H1 (cell line): ENCODE data around the gene MOB3B. TPM values are rescaled to one million over a fixed set of nuclear protein-coding genes. Genes with fewer than 3 reads are reported as not detected.

ENCODE experiments used
- CTCF ChIA-PET: fragments of 300-600 bp; sonication (Branson Sonifier 250); formaldehyde crosslinking; loops from one replicate; lab custom pipeline; 2021; ENCODE audit not compliant: partially characterized antibody; lab: Charles Lee
- POLR2A ChIA-PET: fragments of 300-600 bp; sonication (Branson Sonifier 250); formaldehyde crosslinking; loops from one replicate; lab custom pipeline; 2021; ENCODE audit warnings: inconsistent platforms; ENCODE audit not compliant: partially characterized antibody; lab: Charles Lee
- DNase-seq, 2 experiments: peaks; one replicate each; pipeline versions ENCODE4 v3.0.0 to v3.0.0-alpha.2; 2010 to 2022; ENCODE audit warnings: low spot score in 2 of 2, low read depth in 1 of 2, mixed read lengths in 1 of 2
- FAIRE-seq: peaks from 2 replicates; lab custom pipeline; 2011; peaks lifted over from hg19 to GRCh38; lab: Jason Lieb, UNC
- H2AFZ ChIP-seq: 2 replicates; pipeline ENCODE4 v1.8.1; 2012; ENCODE audit warnings: low read length, inconsistent platforms
- H2AK5ac ChIP-seq: 2 replicates; pipeline ENCODE4 v1.6.1; 2013; ENCODE audit warnings: low read depth, low read length
- H2BK120ac ChIP-seq: replicated peaks from 2 replicates; pipeline ENCODE3; 2013; ENCODE audit warnings: low read depth, low read length, inconsistent platforms
- H2BK12ac ChIP-seq: 2 replicates; pipeline ENCODE4 v1.6.1; 2013; ENCODE audit warnings: low read depth, low read length
- H2BK15ac ChIP-seq: 2 replicates; pipeline ENCODE4 v1.6.1; 2013; ENCODE audit warnings: low read length
- H2BK20ac ChIP-seq: 2 replicates; pipeline ENCODE4 v1.6.1; 2013; ENCODE audit warnings: low read length
- H2BK5ac ChIP-seq: 2 replicates; pipeline ENCODE4 v1.6.1; 2013; ENCODE audit warnings: low read depth, low read length
- H3K14ac ChIP-seq: 2 replicates; pipeline ENCODE4 v1.6.1; 2013; ENCODE audit warnings: inconsistent platforms; ENCODE audit not compliant: insufficient read length
- H3K18ac ChIP-seq: 2 replicates; pipeline ENCODE4 v1.6.1; 2013; ENCODE audit warnings: low read length; ENCODE audit errors: extremely low read depth
- H3K23ac ChIP-seq: 2 replicates; pipeline ENCODE4 v1.6.1; 2013; ENCODE audit warnings: inconsistent platforms; ENCODE audit not compliant: insufficient read length
- H3K23me2 ChIP-seq: 2 replicates; pipeline ENCODE4 v1.6.1; 2013; ENCODE audit warnings: low read depth, low read length
- H3K27ac ChIP-seq: 2 replicates; pipeline ENCODE4 v1.6.1; 2011; ENCODE audit warnings: low read depth, low read length, inconsistent platforms
- H3K27me3 ChIP-seq, 4 experiments: replicated peaks in 1 of 4; 1 replicate in 1 of 4; 2 replicates in 3 of 4; pipeline versions ENCODE4 v1.6.1 to v1.8.1; 2011 to 2013; ENCODE audit warnings: low read length in 3 of 4, mild to moderate bottlenecking in 3 of 4, inconsistent platforms in 2 of 4, mixed read lengths in 2 of 4, moderate library complexity in 1 of 4; ENCODE audit not compliant: control insufficient read depth in 3 of 4, insufficient read depth in 3 of 4; ENCODE audit errors: extremely low read depth in 1 of 4
- H3K36me3 ChIP-seq, 4 experiments: 2 replicates each; pipeline versions ENCODE4 v1.6.1 to v1.8.1; 2011 to 2013; ENCODE audit warnings: mild to moderate bottlenecking in 4 of 4, low read length in 3 of 4, moderate library complexity in 2 of 4, control low read depth in 1 of 4, inconsistent platforms in 1 of 4; ENCODE audit not compliant: insufficient read depth in 4 of 4, control insufficient read depth in 2 of 4
- H3K4ac ChIP-seq: replicated peaks from 2 replicates; pipeline ENCODE3; 2013; ENCODE audit warnings: low read length, low read depth, mixed read lengths, inconsistent platforms; ENCODE audit not compliant: insufficient read length
- H3K4me1 ChIP-seq, 4 experiments: replicated peaks in 1 of 4; 1 replicate in 1 of 4; 2 replicates in 3 of 4; pipeline versions ENCODE4 v1.6.1 to v1.8.1; 2011 to 2013; ENCODE audit warnings: low read length in 3 of 4, inconsistent platforms in 2 of 4, mixed read lengths in 1 of 4; ENCODE audit not compliant: insufficient read depth in 4 of 4, control insufficient read depth in 3 of 4
- H3K4me2 ChIP-seq, 2 experiments: 2 replicates each; pipeline versions ENCODE4 v1.6.1 to v1.8.1; 2011 to 2013; ENCODE audit warnings: low read depth in 2 of 2, low read length in 2 of 2, control low read depth in 1 of 2, inconsistent platforms in 1 of 2, mild to moderate bottlenecking in 1 of 2; ENCODE audit not compliant: insufficient read depth in 1 of 2
- H3K4me3 ChIP-seq, 4 experiments: fragments of 200-600, 300-600 bp in 1 of 4; sonication (generic), shearing (Covaris generic), sonication (Bioruptor Twin) in 1 of 4; 2 replicates each; pipeline versions ENCODE4 v1.5.1 to v1.8.1; 2011 to 2016; ENCODE audit warnings: low read length in 4 of 4, low read depth in 3 of 4, control low read depth in 2 of 4, inconsistent platforms in 2 of 4, mild to moderate bottlenecking in 2 of 4, mixed read lengths in 1 of 4, moderate library complexity in 1 of 4; ENCODE audit not compliant: insufficient read depth in 2 of 4; ENCODE audit errors: extremely low read depth in 1 of 4
- H3K56ac ChIP-seq: replicated peaks from 2 replicates; pipeline ENCODE3; 2013; ENCODE audit warnings: low read depth, mild to moderate bottlenecking, mixed read lengths, low read length, inconsistent platforms; ENCODE audit not compliant: insufficient read length
- H3K79me1 ChIP-seq: 2 replicates; pipeline ENCODE4 v1.6.1; 2013; ENCODE audit warnings: low read depth, low read length, control low read depth
- H3K79me2 ChIP-seq, 2 experiments: 2 replicates each; pipeline versions ENCODE4 v1.6.1 to v1.8.1; 2012 to 2013; ENCODE audit warnings: low read length in 2 of 2, mild to moderate bottlenecking in 2 of 2, inconsistent platforms in 1 of 2; ENCODE audit not compliant: insufficient read depth in 2 of 2, control insufficient read depth in 1 of 2
- H3K9ac ChIP-seq, 4 experiments: replicated peaks in 1 of 4; 1 replicate in 1 of 4; 2 replicates in 3 of 4; pipeline versions ENCODE4 v1.6.1 to v1.8.1; 2011 to 2013; ENCODE audit warnings: low read depth in 3 of 4, low read length in 3 of 4, control low read depth in 2 of 4, mild to moderate bottlenecking in 2 of 4, moderate library complexity in 2 of 4, inconsistent platforms in 1 of 4; ENCODE audit errors: extremely low read depth in 1 of 4
- H3K9me3 ChIP-seq, 2 experiments: 2 replicates each; pipeline versions ENCODE4 v1.6.1 to v1.8.1; 2012 to 2013; ENCODE audit warnings: mild to moderate bottlenecking in 2 of 2, moderate library complexity in 2 of 2, control low read depth in 1 of 2, inconsistent platforms in 1 of 2, low read depth in 1 of 2, low read length in 1 of 2, mixed read lengths in 1 of 2; ENCODE audit not compliant: insufficient read depth in 2 of 2
- H4K20me1 ChIP-seq, 2 experiments: replicated peaks in 1 of 2; 2 replicates each; pipeline versions ENCODE3 to v1.8.1; 2011 to 2013; ENCODE audit warnings: inconsistent platforms in 2 of 2, low read length in 2 of 2, mild to moderate bottlenecking in 1 of 2; ENCODE audit not compliant: insufficient read depth in 2 of 2, control insufficient read depth in 1 of 2
- H4K5ac ChIP-seq: 2 replicates; pipeline ENCODE4 v1.6.1; 2013; ENCODE audit warnings: low read length, low read depth, mixed read lengths, inconsistent platforms; ENCODE audit not compliant: insufficient read length
- H4K8ac ChIP-seq: 2 replicates; pipeline ENCODE4 v1.8.0; 2013; ENCODE audit warnings: mild to moderate bottlenecking, moderate library complexity, low read length, inconsistent platforms; ENCODE audit not compliant: insufficient read depth; ENCODE audit errors: extremely low read depth
- H4K91ac ChIP-seq: replicated peaks from 2 replicates; pipeline ENCODE3; 2013; ENCODE audit warnings: low read length, mixed read lengths, inconsistent platforms; ENCODE audit not compliant: insufficient read length
- CHD1 ChIP-seq: IDR thresholded peaks from 2 replicates; pipeline ENCODE4 v1.6.1; 2012; ENCODE audit warnings: low read depth, low read length, improper control_type of control experiment
- GTF2F1 ChIP-seq: IDR thresholded peaks from 2 replicates; pipeline ENCODE4 v1.6.1; 2012; ENCODE audit warnings: low read depth, low read length, improper control_type of control experiment, borderline replicate concordance
- NANOG ChIP-seq: IDR thresholded peaks from 2 replicates; pipeline ENCODE4 v1.6.1; 2011; ENCODE audit warnings: low read length, low read depth, mild to moderate bottlenecking, inconsistent platforms; ENCODE audit not compliant: insufficient read depth, poor library complexity, severe bottlenecking
- POLR2A ChIP-seq, 2 experiments: IDR thresholded peaks; 1 replicate in 1 of 2; 2 replicates in 1 of 2; pipeline ENCODE4 v1.6.1; 2011; ENCODE audit warnings: low read depth in 2 of 2, low read length in 2 of 2, mild to moderate bottlenecking in 2 of 2; ENCODE audit errors: control extremely low read depth in 1 of 2
- RAD21 ChIP-seq, 2 experiments: IDR thresholded peaks in 1 of 2; conservative IDR thresholded peaks in 1 of 2; 2 replicates each; pipeline ENCODE4 v1.6.1; 2011; ENCODE audit warnings: low read depth in 2 of 2, low read length in 2 of 2, improper control_type of control experiment in 1 of 2, inconsistent platforms in 1 of 2, mild to moderate bottlenecking in 1 of 2, moderate library complexity in 1 of 2
- SIRT6 ChIP-seq: IDR thresholded peaks from one replicate; pipeline ENCODE4 v1.7.1; 2012; ENCODE audit warnings: low read length, inconsistent platforms
- SRF ChIP-seq: IDR thresholded peaks from 2 replicates; pipeline ENCODE4 v1.6.1; 2011; ENCODE audit warnings: mild to moderate bottlenecking, low read depth, low read length, moderate library complexity
- WGBS, 2 experiments: shearing (Covaris generic) in 1 of 2; methylation state at CpG; one replicate each; pipeline versions ENCODE4 v1.1.6 to v1.1.7; 2013 to 2015; ENCODE audit warnings: low lambda C conversion rate in 2 of 2, mixed read lengths in 2 of 2, inconsistent platforms in 1 of 2, low coverage in 1 of 2, missing lambda C conversion rate in 1 of 2; ENCODE audit not compliant: insufficient replicate concordance in 2 of 2, insufficient coverage in 1 of 2, insufficient read length in 1 of 2; ENCODE audit errors: extremely low coverage in 1 of 2, missing lambda C conversion rate in 1 of 2; 5-methylcytosine and 5-hydroxymethylcytosine counted together
- polyA plus RNA-seq, 7 experiments: library from polyadenylated mRNA; depleted of rRNA in 3 of 7; stranded (reverse) in 5 of 7; unstranded in 2 of 7; fragments of >200 nt in 5 of 7; fragments of 200-250 nt in 2 of 7; gene quantifications; 1 replicate in 5 of 7; 2 replicates in 1 of 7; 4 replicates in 1 of 7; pipeline versions ENCODE4 v1.2.1 to v1.2.3, GENCODE V29; 2011 to 2013; ENCODE audit warnings: missing spikeins in 2 of 7, mixed read lengths in 2 of 7
- total RNA-seq: library from RNA; stranded (reverse); fragmentation: NEBNext Ultra II Directional; extraction: Animal tissue kit (Norgen Biotek cat#: 25700); gene quantifications from 2 replicates; pipeline ENCODE4 v1.2.1, GENCODE V29; 2021

MOB3B gene
- total and polyA plus RNA-seq, 2 of the 8 experiments (the other 6 are each of a cell fraction or from before 2014, with no cell fraction given): 12.7 to 16.1 TPM

DNA sequence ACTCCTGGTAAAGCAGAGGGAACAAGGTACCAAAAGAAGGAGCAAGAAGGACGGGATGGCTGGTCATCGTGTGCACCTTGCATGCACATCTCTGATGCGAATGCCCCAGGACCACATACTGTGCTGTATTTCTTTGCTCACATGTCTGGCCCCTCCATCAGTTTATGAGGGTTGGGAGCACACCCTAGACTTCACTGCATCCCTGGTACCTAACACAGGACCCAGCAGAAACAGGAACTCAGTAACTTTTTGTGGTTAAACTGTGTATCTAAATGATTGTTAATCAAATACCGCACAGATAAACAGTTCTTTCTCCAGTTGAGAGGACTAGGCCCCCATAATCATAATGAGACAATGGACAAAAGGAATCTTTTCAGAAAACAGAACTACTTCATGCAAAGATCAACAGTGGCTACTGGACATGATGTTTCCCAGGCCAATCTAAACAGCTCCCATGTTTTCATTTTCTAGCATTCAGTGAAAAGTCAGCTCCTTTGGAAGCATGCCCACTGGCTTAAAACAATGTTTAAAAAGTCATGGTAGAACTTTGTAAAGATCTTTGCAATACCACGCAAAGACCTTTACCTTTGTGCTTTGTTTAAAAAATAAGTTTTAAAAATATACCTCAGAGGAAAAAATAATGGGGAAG, 61.0 kb downstream of the MOB3B start:
- H3K4me1 ChIP-seq: peaks cover 0 to 11% (median 3%) of the 10 kb centered on the region in 4 experiments; a peak in 3 of 7 replicates
- H3K18ac ChIP-seq: no peak overlapping the region
- no peak overlapping the region for H4K5ac ChIP-seq
- H3K23ac ChIP-seq: no peak overlapping the region
- H3K4me3 ChIP-seq: no peak overlapping the region
- no peak overlapping the region for H4K91ac ChIP-seq
- TF ChIP-seq CHD1 (no peak), GTF2F1 (no peak), NANOG (no peak), SIRT6 (no peak), SRF (no peak), POLR2A (IDR thresholded peaks at IDR 0.05; ENCODE audit: control extremely low read depth in 1 of 2, low read depth in 2 of 2, low read length in 2 of 2) (no peak), RAD21 (IDR thresholded peaks at IDR 0.05 in 1 of 2, conservative IDR thresholded peaks at IDR 0.05 in 1 of 2; ENCODE audit: low read depth in 2 of 2, low read length in 2 of 2) (no peak)
- H3K9ac ChIP-seq: no peak overlapping the region
- H2BK12ac ChIP-seq: no peak overlapping the region
- no peaks in the 10 kb centered on the region; a peak in 1 of 8 replicates for H3K36me3 ChIP-seq
- 83% methylated on average over 4 of the region's 5 CpGs; no CpG with 5 or more reads in 1 of the 2 experiments for WGBS, 2 experiments
- H2BK20ac ChIP-seq: no peak overlapping the region
- no peak overlapping the region for H3K56ac ChIP-seq
- no peak overlapping the region for H2AK5ac ChIP-seq
- POLR2A ChIA-PET: interaction anchor here (2.0 kb wide), 1 partner anchor 15 kb away, joined by 5 read pairs; no protein-coding TSS in a partner anchor
- H4K20me1 ChIP-seq: no peaks in the 10 kb centered on the region
- H3K23me2 ChIP-seq: peaks cover 2% of the 10 kb centered on the region; the same call in 1 of the 2 replicates
- H3K27ac ChIP-seq: no peak overlapping the region
- no peak overlapping the region for H2AFZ ChIP-seq
- no peak overlapping the region for H3K14ac ChIP-seq
- H3K4ac ChIP-seq: no peak overlapping the region
- H3K79me1 ChIP-seq: peaks cover 2% of the 10 kb centered on the region; the same call in 1 of the 2 replicates
- H3K79me2 ChIP-seq: 0 out of 4 replicates have a peak, but pooled peaks cover 0 to 2% of the 10 kb centered on the region in 2 experiments
- FAIRE-seq (no peak), DNase-seq (no peak)
- H2BK120ac ChIP-seq: no peak overlapping the region
- CTCF ChIA-PET: interaction anchor here (1.0 to 1.4 kb wide), 3 partner anchors 8 to 135 kb away, joined by 3 to 4 read pairs (median 4); no protein-coding TSS in a partner anchor
- H3K9me3 ChIP-seq: no peaks in the 10 kb centered on the region
- no peaks in the 10 kb centered on the region for H3K27me3 ChIP-seq
- no peak overlapping the region for H2BK15ac ChIP-seq
- no peak overlapping the region for H2BK5ac ChIP-seq
- H4K8ac ChIP-seq: no peak overlapping the region
- H3K4me2 ChIP-seq: no peak overlapping the region
